Panc1 (cell line): ENCODE data around the gene PTK6. TPM values are rescaled to one million over a fixed set of nuclear protein-coding genes. Genes with fewer than 3 reads are reported as not detected.

Experiments used
- ATAC-seq: fragments of 200-7000 bp; cut with Tn5 transposase; 2 replicates; pipeline ENCODE4 v1.9.1; 2020; ENCODE audit warnings: mild to moderate bottlenecking, moderate library complexity
- BruUV-seq: library from RNA; stranded (reverse); fragments of 400-500 nt; replicated peaks from 2 replicates; lab custom pipeline; 2021; lab: Mats Ljungman, UMichigan
- CTCF ChIA-PET: fragments of 300-600 bp; sonication (Branson Sonifier 250); formaldehyde crosslinking; loops from one replicate; lab custom pipeline; 2022; ENCODE audit warnings: antibody characterized with exemption; lab: Charles Lee
- POLR2A ChIA-PET: fragments of 300-600 bp; sonication (Branson Sonifier 250); formaldehyde crosslinking; loops from one replicate; lab custom pipeline; 2022; ENCODE audit warnings: antibody characterized with exemption; lab: Charles Lee
- DNase-seq: peaks from one replicate; pipeline ENCODE4 v3.0.0-alpha.2; 2010; ENCODE audit warnings: low read depth, low spot score
- H3K27ac ChIP-seq: 2 replicates; pipeline ENCODE4 v1.5.1; 2011; ENCODE audit warnings: mild to moderate bottlenecking, low read length, inconsistent platforms
- H3K27me3 ChIP-seq: fragments of 200-500 bp; sonication (Bioruptor generic); 2 replicates; pipeline ENCODE4 v1.6.0; 2014; ENCODE audit warnings: low read length, inconsistent platforms; ENCODE audit not compliant: control insufficient read depth, insufficient read depth
- H3K36me3 ChIP-seq: fragments of 200-500 bp; sonication (Bioruptor generic); 2 replicates; pipeline ENCODE4 v1.5.1; 2014; ENCODE audit warnings: inconsistent platforms, mild to moderate bottlenecking, low read length, moderate library complexity; ENCODE audit not compliant: control insufficient read depth, insufficient read depth
- H3K4me1 ChIP-seq: 2 replicates; pipeline ENCODE4 v1.5.1; 2011; ENCODE audit warnings: inconsistent platforms, mild to moderate bottlenecking, low read length, moderate library complexity; ENCODE audit not compliant: control insufficient read depth, insufficient read depth
- H3K4me3 ChIP-seq, 2 experiments: 2 replicates each; pipeline ENCODE4 v1.5.1; 2011 to 2012; ENCODE audit warnings: low read depth in 2 of 2, low read length in 2 of 2, mild to moderate bottlenecking in 2 of 2, inconsistent platforms in 1 of 2, moderate library complexity in 1 of 2
- H3K9me3 ChIP-seq: fragments of 200-500 bp; sonication (Bioruptor generic); 2 replicates; pipeline ENCODE4 v1.5.1; 2014; ENCODE audit warnings: low read depth, mild to moderate bottlenecking, inconsistent platforms, low read length, moderate library complexity; ENCODE audit not compliant: control insufficient read depth, insufficient read depth
- CTCF ChIP-seq: fragments of 450-650 bp; IDR thresholded peaks from 2 replicates; pipeline ENCODE4 v1.5.1; 2017; ENCODE audit warnings: mild to moderate bottlenecking
- POLR2AphosphoS5 ChIP-seq: IDR thresholded peaks from 2 replicates; pipeline ENCODE4 v1.6.1; 2012; ENCODE audit warnings: mild to moderate bottlenecking, low read depth, low read length, moderate library complexity
- REST ChIP-seq, 2 experiments: IDR thresholded peaks; 2 replicates each; pipeline ENCODE4 v1.6.1; 2011 to 2012; ENCODE audit warnings: low read depth in 2 of 2, control low read depth in 1 of 2, low read length in 1 of 2, mild to moderate bottlenecking in 1 of 2, moderate library complexity in 1 of 2; ENCODE audit not compliant: insufficient read depth in 1 of 2
- SIN3A ChIP-seq: IDR thresholded peaks from 2 replicates; pipeline ENCODE4 v1.6.1; 2012; ENCODE audit warnings: low read depth, mild to moderate bottlenecking, low read length, moderate library complexity, borderline replicate concordance; ENCODE audit not compliant: insufficient read depth
- TCF7L2 ChIP-seq: IDR thresholded peaks from 2 replicates; pipeline ENCODE4 v1.6.1; 2011; ENCODE audit warnings: mild to moderate bottlenecking, low read depth, low read length, inconsistent platforms
- in situ Hi-C: cut with HindIII; loops from 2 replicates; pipeline ENCODE4 v1.10.0; 2016; ENCODE audit warnings: low sequenced_read_pairs, low pct_unique_long_range_greater_than_20kb
- intact Hi-C: fragments of 100-400 bp; cut with micrococcal nuclease; formaldehyde crosslinking; loops from one replicate; pipeline ENCODE4 v1.10.0; 2022; ENCODE audit not compliant: unreplicated experiment
- total RNA-seq: library from RNA; stranded (reverse); gene quantifications from one replicate; pipeline ENCODE4 v1.2.1, GENCODE V29; 2021; ENCODE audit not compliant: unreplicated experiment

Gene PTK6
- total RNA-seq, 1 experiment from 2014 or later, result 6.5 TPM

GRCh38 chr20:63551068-63551467, 13.9 kb upstream of the PTK6 start:
- Histone ChIP-seq H3K4me3 (no peak overlapping the region), H3K36me3 (no peaks in the 10 kb centered on the region), H3K27me3 (no peaks in the 10 kb centered on the region), H3K4me1 (peaks cover 14% of the 10 kb centered on the region), H3K9me3 (no peaks in the 10 kb centered on the region), H3K27ac (no peak overlapping the region)
- ChIA-PET POLR2A (no interaction called here), CTCF (no interaction called here)
- intact Hi-C loops (no loop called here), in situ Hi-C loops (no loop called here)
- no peak for ATAC-seq
- DNase-seq, result no peak
- no TSS peak for BruUV-seq
- TF ChIP-seq REST (IDR thresholded peaks at IDR 0.05; ENCODE audit: insufficient read depth in 1 of 2, low read depth in 2 of 2, low read length in 1 of 2), result no peak
- no peak for TF ChIP-seq SIN3A
- no peak for TF ChIP-seq TCF7L2
- TF ChIP-seq POLR2AphosphoS5, result no peak
- no peak for TF ChIP-seq CTCF

- Histone ChIP-seq H3K27me3 (no peaks in the 10 kb centered on the region), H3K36me3 (no peaks in the 10 kb centered on the region), H3K27ac (no peak overlapping the region), H3K4me1 (peaks cover 18% of the 10 kb centered on the region), H3K4me3 (no peak overlapping the region), H3K9me3 (no peaks in the 10 kb centered on the region)
- ChIA-PET POLR2A (no interaction called here), CTCF (interaction anchor here (0.6 kb wide), 1 partner anchor 97 kb away, joined by 3 read pairs; no protein-coding TSS in a partner anchor)
- TF ChIP-seq POLR2AphosphoS5 (no peak), CTCF (no peak), REST (IDR thresholded peaks at IDR 0.05; ENCODE audit: insufficient read depth in 1 of 2, low read depth in 2 of 2, low read length in 1 of 2) (no peak), TCF7L2 (no peak), SIN3A (no peak)
- no TSS peak for BruUV-seq
- in situ Hi-C loops, result no loop called here
- ATAC-seq (no peak), DNase-seq (no peak)
- intact Hi-C loops, result no loop called here
These were observed 12.6 kb upstream of the PTK6 start for GRCh38 chr20:63549679-63550282.
